C1 segment of cervical spinal cord (tissue), 14 donors: ENCODE data around the gene XPC.

Source experiments
- DNase-seq, 14 donors: peaks; one replicate each; lab custom pipeline; 2025; lab: John Stamatoyannopoulos, UW

Gene XPC

GRCh38 chr3:14170531-14171159 is 7.8 kb downstream of the XPC start:
- no peak for DNase-seq

- DNase-seq = no peak
These were observed 8.5 kb downstream of the XPC start for GRCh38 chr3:14169871-14170270.

GRCh38 chr3:14169435-14169834 is 9.0 kb downstream of the XPC start:
- no peak for DNase-seq

- DNase-seq = no peak
These were observed 11.4 kb downstream of the XPC start for GRCh38 chr3:14166877-14167603.

GRCh38 chr3:14162178-14162577 is 16.2 kb downstream of the XPC start:
- DNase-seq = no peak

- no peak for DNase-seq
These were observed 17.1 kb downstream of the XPC start for GRCh38 chr3:14161282-14161681.

- no peak for DNase-seq
These were observed 19.0 kb downstream of the XPC start for GRCh38 chr3:14159426-14159825.

GRCh38 chr3:14158370-14158769 is 20.0 kb downstream of the XPC start:
- no peak for DNase-seq

- no peak for DNase-seq
These were observed 20.4 kb downstream of the XPC start for GRCh38 chr3:14157951-14158350.

- no peak for DNase-seq
These were observed 21.4 kb downstream of the XPC start for GRCh38 chr3:14156843-14157561.

- DNase-seq = no peak
These were observed 22.2 kb downstream of the XPC start for GRCh38 chr3:14156201-14156600.

GRCh38 chr3:14154895-14155440 is 23.4 kb downstream of the XPC start:
- no peak for DNase-seq

GRCh38 chr3:14154276-14154675 is 24.1 kb downstream of the XPC start:
- DNase-seq = no peak

GRCh38 chr3:14153663-14154062 is 24.7 kb downstream of the XPC start:
- no peak for DNase-seq

GRCh38 chr3:14152963-14153355 is 25.4 kb downstream of the XPC start:
- DNase-seq = no peak

- no peak for DNase-seq
These were observed 26.0 kb downstream of the XPC start for GRCh38 chr3:14152233-14152962.

GRCh38 chr3:14151471-14152083 is 26.8 kb downstream of the XPC start:
- no peak for DNase-seq

GRCh38 chr3:14150491-14151230 is 27.7 kb downstream of the XPC start:
- DNase-seq = no peak

- DNase-seq = no peak
These were observed 28.3 kb downstream of the XPC start for GRCh38 chr3:14150078-14150477.
